Epithelial cell of esophagus (primary cell): Measurements from ENCODE around the gene STAB1.

ENCODE experiments used
- DNase-seq: peaks from one replicate; pipeline ENCODE4 v3.0.0; 2010; ENCODE audit warnings: low read depth
- H3K4me3 ChIP-seq: 2 replicates; pipeline ENCODE4 v1.5.1; 2011; ENCODE audit warnings: mild to moderate bottlenecking, low read length, control low read depth
- TF ChIP-seq, protein P1 (sequence below): IDR thresholded peaks from 2 replicates; pipeline ENCODE4 v1.5.1; 2011; ENCODE audit warnings: low read depth, mild to moderate bottlenecking, low read length, control low read depth, inconsistent platforms; ENCODE audit not compliant: insufficient read depth; ENCODE audit errors: missing control alignments

STAB1 gene

DNA sequence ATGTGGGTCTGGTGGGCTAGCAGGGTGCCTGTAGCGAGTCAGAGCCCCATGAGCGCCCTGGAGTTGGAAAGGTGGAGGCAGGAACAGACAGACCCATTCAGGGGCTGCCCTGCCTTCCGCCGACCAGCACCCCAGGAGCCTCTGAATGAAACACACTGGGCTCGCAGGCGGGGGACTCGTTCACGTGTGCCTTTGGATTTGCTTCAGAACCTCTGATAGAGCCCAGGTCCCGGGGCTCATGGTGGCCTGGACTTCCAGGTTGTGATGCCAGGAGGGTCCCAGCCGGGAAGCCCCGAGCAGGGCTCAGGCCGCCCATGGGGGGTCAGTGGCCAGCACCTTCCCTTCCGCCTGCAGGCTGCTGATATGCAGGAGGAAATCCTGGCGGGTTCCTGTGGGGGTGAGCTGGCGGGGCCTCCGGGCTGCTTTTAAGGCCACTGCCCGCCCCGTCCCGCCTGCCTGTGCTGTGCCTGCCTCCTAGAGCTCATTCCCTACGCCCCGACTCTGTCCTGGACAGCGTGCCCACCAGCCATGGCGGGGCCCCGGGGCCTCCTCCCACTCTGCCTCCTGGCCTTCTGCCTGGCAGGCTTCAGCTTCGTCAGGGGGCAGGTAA lies at the start of gene STAB1:
STAB1 (plus strand) TSS at position 453 of the 610 bp plus-strand sequence; CDS start at position 529, 76 bp downstream.
- H3K4me3 ChIP-seq = no peak within 1 kb of the TSS
- TF ChIP-seq, protein P1, sequence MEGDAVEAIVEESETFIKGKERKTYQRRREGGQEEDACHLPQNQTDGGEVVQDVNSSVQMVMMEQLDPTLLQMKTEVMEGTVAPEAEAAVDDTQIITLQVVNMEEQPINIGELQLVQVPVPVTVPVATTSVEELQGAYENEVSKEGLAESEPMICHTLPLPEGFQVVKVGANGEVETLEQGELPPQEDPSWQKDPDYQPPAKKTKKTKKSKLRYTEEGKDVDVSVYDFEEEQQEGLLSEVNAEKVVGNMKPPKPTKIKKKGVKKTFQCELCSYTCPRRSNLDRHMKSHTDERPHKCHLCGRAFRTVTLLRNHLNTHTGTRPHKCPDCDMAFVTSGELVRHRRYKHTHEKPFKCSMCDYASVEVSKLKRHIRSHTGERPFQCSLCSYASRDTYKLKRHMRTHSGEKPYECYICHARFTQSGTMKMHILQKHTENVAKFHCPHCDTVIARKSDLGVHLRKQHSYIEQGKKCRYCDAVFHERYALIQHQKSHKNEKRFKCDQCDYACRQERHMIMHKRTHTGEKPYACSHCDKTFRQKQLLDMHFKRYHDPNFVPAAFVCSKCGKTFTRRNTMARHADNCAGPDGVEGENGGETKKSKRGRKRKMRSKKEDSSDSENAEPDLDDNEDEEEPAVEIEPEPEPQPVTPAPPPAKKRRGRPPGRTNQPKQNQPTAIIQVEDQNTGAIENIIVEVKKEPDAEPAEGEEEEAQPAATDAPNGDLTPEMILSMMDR = no peak
- no peak for DNase-seq

- no peak for DNase-seq
- H3K4me3 ChIP-seq = no peak overlapping the region
- TF ChIP-seq, protein P1 = no peak
Observed at GRCh38 chr3:52446042-52446441, 49.1 kb upstream of the STAB1 start.

- no peak overlapping the region for H3K4me3 ChIP-seq
- DNase-seq = peak; percentile 53
- TF ChIP-seq, protein P1 = peak; percentile 99
Observed at GRCh38 chr3:52446631-52447511, 48.3 kb upstream of the STAB1 start.

- TF ChIP-seq, protein P1 = no peak
- H3K4me3 ChIP-seq = no peak overlapping the region
- DNase-seq = no peak
Observed at GRCh38 chr3:52447512-52448355, 47.4 kb upstream of the STAB1 start.

- no peak for DNase-seq
- TF ChIP-seq, protein P1 = no peak
Observed at GRCh38 chr3:52450489-52451236, 44.5 kb upstream of the STAB1 start.

More at GRCh38 chr3:52450489-52451236, 44.5 kb upstream of the STAB1 start:
- no peak overlapping the region for H3K4me3 ChIP-seq
